HG03064 (cell line): ENCODE measurements around the gene ROCK2.
A peak's percentile ranks its signal among the peaks of the same experiment; 100 is the strongest.

ENCODE experiments used
- ATAC-seq: cut with Tn5 transposase; IDR thresholded peaks from one replicate; pipeline ENCODE4 v1.9.1; 2021; ENCODE audit warnings: low read depth; ENCODE audit not compliant: unreplicated experiment

The ROCK2 gene

GRCh38 chr2:11158916-11159573 lies 185.4 kb downstream of the ROCK2 start:
- no peak for ATAC-seq

- no peak for ATAC-seq
Measured at GRCh38 chr2:11157731-11158130, 186.7 kb downstream of the ROCK2 start.

- ATAC-seq: no peak
Measured at GRCh38 chr2:11157296-11157695, 187.1 kb downstream of the ROCK2 start.

GRCh38 chr2:11156396-11157075 lies 187.9 kb downstream of the ROCK2 start:
- no peak for ATAC-seq

GRCh38 chr2:11155381-11156035 lies 188.9 kb downstream of the ROCK2 start, which contains the start of gene SLC66A3:
Gene SLC66A3 (plus strand): TSS chr2:11155467. CDS start chr2:11155547, 80 bp downstream.
- ATAC-seq: peak; percentile 68

- peak; percentile 52 for ATAC-seq
Measured at GRCh38 chr2:11154923-11155380, 189.5 kb downstream of the ROCK2 start.

GRCh38 chr2:11154016-11154922 lies 190.2 kb downstream of the ROCK2 start:
- peak; percentile 20 for ATAC-seq

- ATAC-seq: no peak
Measured at GRCh38 chr2:11152591-11152990, 191.8 kb downstream of the ROCK2 start.

- no peak for ATAC-seq
Measured at GRCh38 chr2:11147263-11147662, 197.2 kb downstream of the ROCK2 start.

- no peak for ATAC-seq
Measured at GRCh38 chr2:11146076-11146475, 198.4 kb downstream of the ROCK2 start.

GRCh38 chr2:11145350-11145749 lies 199.1 kb downstream of the ROCK2 start:
- ATAC-seq: no peak

GRCh38 chr2:11144738-11145079 lies 199.7 kb downstream of the ROCK2 start:
- ATAC-seq: no peak

- no peak for ATAC-seq
Measured at GRCh38 chr2:11144077-11144737, 200.2 kb downstream of the ROCK2 start.

GRCh38 chr2:11142987-11143386 lies 201.4 kb downstream of the ROCK2 start:
- ATAC-seq: no peak

- ATAC-seq: no peak
Measured at GRCh38 chr2:11142330-11142729, 202.1 kb downstream of the ROCK2 start.

- ATAC-seq: no peak
Measured at GRCh38 chr2:11141319-11141718, 203.1 kb downstream of the ROCK2 start.

GRCh38 chr2:11140492-11140891 lies 203.9 kb downstream of the ROCK2 start:
- ATAC-seq: no peak

GRCh38 chr2:11134349-11134748 lies 210.1 kb downstream of the ROCK2 start:
- no peak for ATAC-seq

GRCh38 chr2:11133936-11134320 lies 210.5 kb downstream of the ROCK2 start:
- ATAC-seq: no peak

- no peak for ATAC-seq
Measured at GRCh38 chr2:11133238-11133935, 211.0 kb downstream of the ROCK2 start.
